GM18511 (cell line): ENCODE data around the gene MCOLN2.
"Not testable (repeated sequence)": the region's sequence is repeated elsewhere in the genome, so short reads cannot be mapped to it uniquely, and the experiment has no call there.

Source experiments
- ATAC-seq: cut with Tn5 transposase; IDR thresholded peaks from one replicate; pipeline ENCODE4 v1.9.1; 2021; ENCODE audit warnings: mild to moderate bottlenecking, moderate library complexity; ENCODE audit not compliant: unreplicated experiment

MCOLN2 gene

GRCh38 chr1:84996846-84997666, at the start of gene MCOLN2:
MCOLN2 (minus strand) TSS chr1:84997113; CDS start chr1:84996872, 241 bp downstream.
- peak; percentile 46 for ATAC-seq

- ATAC-seq: no peak
Observed at GRCh38 chr1:85042413-85042812, 45.5 kb upstream of the MCOLN2 start.

- ATAC-seq: no peak
Observed at GRCh38 chr1:85041793-85042192, 44.9 kb upstream of the MCOLN2 start.

GRCh38 chr1:85033221-85033620, 36.3 kb upstream of the MCOLN2 start:
- no peak for ATAC-seq

- ATAC-seq: no peak
Observed at GRCh38 chr1:85030536-85030935, 33.6 kb upstream of the MCOLN2 start.

- ATAC-seq: no peak
Observed at GRCh38 chr1:85028151-85028550, 31.2 kb upstream of the MCOLN2 start.

GRCh38 chr1:85027242-85027983, 30.5 kb upstream of the MCOLN2 start:
- peak; percentile 91 for ATAC-seq

GRCh38 chr1:85025940-85026339, 29.0 kb upstream of the MCOLN2 start:
- ATAC-seq: no peak

- ATAC-seq: no peak
Observed at GRCh38 chr1:85024736-85025135, 27.8 kb upstream of the MCOLN2 start.

GRCh38 chr1:85022700-85023099, 25.8 kb upstream of the MCOLN2 start:
- no peak for ATAC-seq

- ATAC-seq: no peak
Observed at GRCh38 chr1:85019994-85020393, 23.1 kb upstream of the MCOLN2 start.

GRCh38 chr1:85015826-85016225, 18.9 kb upstream of the MCOLN2 start:
- ATAC-seq: no peak

GRCh38 chr1:85005641-85006040, 8.7 kb upstream of the MCOLN2 start:
- not testable (repeated sequence) for ATAC-seq

- ATAC-seq: no peak
Observed at GRCh38 chr1:85001742-85002141, 4.8 kb upstream of the MCOLN2 start.

GRCh38 chr1:84998642-84999280, 1.8 kb upstream of the MCOLN2 start:
- ATAC-seq: no peak

GRCh38 chr1:84997667-84998600, 1.0 kb upstream of the MCOLN2 start:
- ATAC-seq: no peak

- peak; percentile 50 for ATAC-seq
Observed at GRCh38 chr1:84995484-84996334, 1.2 kb downstream of the MCOLN2 start.

- ATAC-seq: peak; percentile 36
Observed at GRCh38 chr1:84991097-84991920, 5.6 kb downstream of the MCOLN2 start.

- ATAC-seq: peak; percentile 68
Observed at GRCh38 chr1:84988588-84988987, 8.3 kb downstream of the MCOLN2 start.
